ENCODE measurements around the gene PLOD2.

- TF ChIP-seq, protein P1, sequence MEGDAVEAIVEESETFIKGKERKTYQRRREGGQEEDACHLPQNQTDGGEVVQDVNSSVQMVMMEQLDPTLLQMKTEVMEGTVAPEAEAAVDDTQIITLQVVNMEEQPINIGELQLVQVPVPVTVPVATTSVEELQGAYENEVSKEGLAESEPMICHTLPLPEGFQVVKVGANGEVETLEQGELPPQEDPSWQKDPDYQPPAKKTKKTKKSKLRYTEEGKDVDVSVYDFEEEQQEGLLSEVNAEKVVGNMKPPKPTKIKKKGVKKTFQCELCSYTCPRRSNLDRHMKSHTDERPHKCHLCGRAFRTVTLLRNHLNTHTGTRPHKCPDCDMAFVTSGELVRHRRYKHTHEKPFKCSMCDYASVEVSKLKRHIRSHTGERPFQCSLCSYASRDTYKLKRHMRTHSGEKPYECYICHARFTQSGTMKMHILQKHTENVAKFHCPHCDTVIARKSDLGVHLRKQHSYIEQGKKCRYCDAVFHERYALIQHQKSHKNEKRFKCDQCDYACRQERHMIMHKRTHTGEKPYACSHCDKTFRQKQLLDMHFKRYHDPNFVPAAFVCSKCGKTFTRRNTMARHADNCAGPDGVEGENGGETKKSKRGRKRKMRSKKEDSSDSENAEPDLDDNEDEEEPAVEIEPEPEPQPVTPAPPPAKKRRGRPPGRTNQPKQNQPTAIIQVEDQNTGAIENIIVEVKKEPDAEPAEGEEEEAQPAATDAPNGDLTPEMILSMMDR (IDR thresholded peaks at IDR 0.05), result no peak
- TF ChIP-seq REST (IDR thresholded peaks at IDR 0.05; ENCODE audit: insufficient read depth in 1 of 2, low read depth in 2 of 2, low read length in 1 of 2) (no peak), SIN3A (IDR thresholded peaks at IDR 0.05; ENCODE audit: borderline replicate concordance, insufficient read depth, low read depth, low read length) (no peak)
Observed at GRCh38 chr3:146203776-146204175, 42.8 kb upstream of the PLOD2 start.

Data from Panc1 (cell line).